Stimulated activated CD8-positive, alpha-beta memory T cell treated with anti-CD3 and anti-CD28 coated beads, Interleukin-4, amount 100 ng/mL, for 4 hours (primary cell): ENCODE measurements around the gene SNAPC2.
"Not testable (repeated sequence)": the region's sequence is repeated elsewhere in the genome, so short reads cannot be mapped to it uniquely, and the experiment has no call there.

Experiments
- DNase-seq, 2 donors: peaks; one replicate each; pipeline ENCODE4 v3.0.0-alpha.2; 2020; ENCODE audit warnings: low read depth in 2 of 2, low spot score in 1 of 2

SNAPC2 gene

GRCh38 chr19:7921302-7921966 is 1.3 kb downstream of the SNAPC2 start:
- no peak for DNase-seq

- DNase-seq: no peak
These were observed 2.1 kb downstream of the SNAPC2 start for GRCh38 chr19:7921967-7922835.

DNA sequence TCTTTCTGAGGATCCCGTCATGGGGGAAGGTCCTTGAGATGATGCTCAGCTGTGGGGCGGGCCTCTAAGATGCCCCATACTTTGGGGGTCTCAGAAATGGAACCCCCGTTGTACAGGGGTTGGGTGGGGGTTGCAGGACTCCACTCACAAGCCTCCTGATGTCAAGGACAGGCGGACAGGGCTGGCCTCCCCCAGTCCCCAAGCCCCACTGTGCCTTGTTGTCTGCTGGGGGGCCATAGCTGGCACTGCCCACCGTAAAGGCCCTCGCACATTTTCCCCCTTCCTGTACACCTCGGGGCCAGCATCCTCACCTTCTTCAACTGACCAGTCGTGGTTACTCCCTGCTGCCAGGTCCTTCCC is 2.7 kb downstream of the SNAPC2 start:
- DNase-seq: no peak

GRCh38 chr19:7923295-7924191 is 3.4 kb downstream of the SNAPC2 start:
- DNase-seq: no peak

GRCh38 chr19:7924241-7924640 is 4.1 kb downstream of the SNAPC2 start:
- no peak for DNase-seq

- no peak for DNase-seq
These were observed 4.6 kb downstream of the SNAPC2 start for GRCh38 chr19:7924651-7925170.

- DNase-seq: peak; percentile 56 to 57
These were observed 5.2 kb downstream of the SNAPC2 start for GRCh38 chr19:7925171-7925851.

- DNase-seq: peak; percentile 53 to 64
These were observed 6.0 kb downstream of the SNAPC2 start, which contains the start of gene CTXN1 for GRCh38 chr19:7926021-7926726. TSS of gene CTXN1 (minus strand) at chr19:7926135. CDS start at chr19:7925538, 597 bp downstream.

GRCh38 chr19:7926727-7927604 is 6.8 kb downstream of the SNAPC2 start:
- DNase-seq: no peak

DNA sequence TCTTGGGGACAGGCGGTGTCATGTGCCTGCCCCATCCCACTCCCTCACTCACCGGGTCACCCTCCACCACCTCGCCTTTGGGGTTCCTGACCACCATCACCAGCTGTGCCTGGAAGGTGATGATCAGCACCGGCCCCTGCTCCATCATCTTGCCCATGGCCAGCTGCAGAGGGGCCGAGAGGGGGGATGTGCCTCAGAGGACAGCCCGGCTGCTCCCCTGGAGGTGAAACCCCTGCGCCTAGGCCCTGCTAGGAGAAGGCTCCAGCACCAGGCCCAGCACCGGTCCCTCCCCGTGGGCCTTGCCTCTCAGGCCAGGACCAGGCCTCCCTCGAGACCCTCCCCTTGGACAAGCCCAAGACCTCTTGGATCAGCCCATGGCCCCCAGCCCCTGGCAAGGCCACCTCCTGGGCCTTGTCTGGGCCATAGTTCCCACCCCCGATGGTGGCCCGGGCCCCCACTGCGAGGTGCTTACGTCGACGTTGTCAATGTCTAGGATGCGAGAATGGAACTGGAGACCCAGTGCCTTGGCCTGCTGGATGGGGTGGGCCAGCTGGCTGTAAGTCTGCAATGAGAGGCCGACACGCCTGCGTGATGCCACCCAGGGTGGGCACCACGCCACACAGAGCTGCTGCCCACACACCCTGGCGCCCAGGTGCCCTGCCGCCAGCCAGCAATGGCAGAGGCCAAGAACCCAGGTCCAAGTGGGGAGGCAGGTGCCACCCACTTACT is 7.6 kb downstream of the SNAPC2 start:
- DNase-seq: no peak

- no peak for DNase-seq
These were observed 8.2 kb downstream of the SNAPC2 start for GRCh38 chr19:7928334-7928706.

DNA sequence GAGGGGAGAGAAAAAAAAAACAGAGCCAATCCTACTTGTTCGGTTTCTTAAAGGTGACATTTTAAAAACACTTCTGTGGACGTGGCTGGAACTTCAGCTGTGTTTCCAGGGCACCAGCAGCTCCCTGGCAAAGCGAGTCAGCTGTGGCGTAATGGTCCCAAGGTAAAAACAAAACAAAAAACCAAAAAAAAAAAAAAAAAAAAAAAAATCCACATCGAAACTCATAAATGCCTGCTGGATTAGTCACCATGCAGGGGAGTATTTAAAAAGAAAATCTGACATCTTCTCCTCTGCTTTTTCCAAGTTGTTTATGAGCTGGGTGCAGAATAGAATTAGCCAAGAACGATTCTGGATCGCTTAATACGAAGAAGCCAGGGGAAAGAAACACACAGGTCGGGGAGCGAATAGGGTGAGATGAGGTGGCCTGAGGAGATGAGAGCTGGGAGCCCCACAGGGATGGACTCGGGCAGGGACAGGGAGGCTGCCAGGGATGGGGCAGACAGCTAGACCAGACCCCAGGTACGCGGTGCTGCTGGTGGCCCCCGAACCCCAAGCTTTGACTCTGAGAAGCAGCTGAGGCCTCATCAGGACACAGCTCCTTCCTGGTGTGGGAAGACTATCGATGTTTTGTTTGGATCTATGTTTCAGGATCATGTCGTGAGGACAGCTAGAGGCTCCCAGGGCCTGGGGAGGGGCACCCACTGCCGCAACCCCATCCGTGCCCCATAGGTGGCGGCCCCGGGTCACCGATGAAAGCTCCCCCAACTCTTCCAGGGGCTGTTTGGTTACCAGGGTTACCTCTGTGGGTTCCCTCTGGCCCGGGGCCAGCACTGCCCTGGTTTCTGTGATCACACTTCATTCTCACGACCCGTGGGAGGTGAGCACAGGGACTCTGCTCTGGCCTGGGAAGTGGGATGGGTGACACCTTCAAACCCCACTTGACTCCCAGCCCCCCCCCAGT is 8.9 kb downstream of the SNAPC2 start:
- peak in 1 of 2 donors; percentile 29 for DNase-seq

- not testable (repeated sequence) for DNase-seq
These were observed 9.9 kb downstream of the SNAPC2 start for GRCh38 chr19:7930030-7930429.

GRCh38 chr19:7930765-7931164 is 10.6 kb downstream of the SNAPC2 start:
- DNase-seq: no peak

DNA sequence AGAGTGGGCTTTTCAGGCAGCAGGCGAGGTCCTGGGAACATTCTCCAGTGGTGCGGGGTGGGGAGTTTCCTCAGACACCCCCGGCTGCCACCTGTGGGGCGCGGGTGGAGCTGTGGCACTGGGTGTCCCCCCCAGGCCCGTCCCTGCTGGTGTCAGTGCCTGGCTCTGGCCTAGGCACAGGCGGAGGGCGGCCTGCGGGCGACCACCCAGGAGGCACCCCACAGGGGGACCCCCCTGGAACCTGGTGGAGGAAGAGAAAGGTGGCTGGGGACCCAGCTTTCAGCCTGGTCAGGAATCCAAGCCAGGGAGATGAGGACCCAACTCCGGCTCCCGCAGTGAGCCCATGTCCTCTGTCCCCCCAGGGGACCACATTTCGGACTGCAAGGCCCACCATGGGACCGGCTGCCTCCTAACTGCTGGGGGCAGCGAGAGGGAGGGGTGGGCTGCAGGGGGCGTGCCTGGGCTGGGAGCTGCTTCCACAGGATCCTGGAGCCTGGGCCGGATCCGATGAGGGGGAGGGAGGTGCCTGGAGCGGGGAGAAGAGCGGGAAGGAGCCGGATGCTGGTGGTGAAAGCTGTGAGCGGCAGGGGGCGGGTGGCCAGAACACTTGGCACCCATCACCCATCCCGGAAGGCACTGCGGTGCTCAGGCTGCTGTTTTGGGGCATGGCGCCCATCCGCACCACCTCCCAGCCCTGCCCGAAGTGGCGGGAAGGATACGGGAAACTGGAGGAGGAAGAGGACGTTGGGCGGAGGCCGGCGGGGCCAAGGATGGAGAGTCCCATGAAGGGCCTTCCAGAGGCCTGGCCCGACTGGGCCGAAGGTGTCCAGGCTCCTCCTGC is 11.3 kb downstream of the SNAPC2 start:
- no peak for DNase-seq

GRCh38 chr19:7932276-7932929 is 12.3 kb downstream of the SNAPC2 start:
- DNase-seq: no peak
